ENCODE measurements around the gene KDM5A.
A peak's percentile ranks its signal among the peaks of the same experiment; 100 is the strongest.
"Not testable (repeated sequence)": the region's sequence is repeated elsewhere in the genome, so short reads cannot be mapped to it uniquely, and the experiment has no call there.

Gene KDM5A

GRCh38 chr12:332581-333205 lies 56.4 kb downstream of the KDM5A start:
- no peak for DNase-seq (ENCODE audit: low read depth)

GRCh38 chr12:331287-331686 lies 57.8 kb downstream of the KDM5A start:
- DNase-seq (ENCODE audit: low read depth), result no peak

- DNase-seq (ENCODE audit: low read depth), result no peak
These were observed 63.2 kb downstream of the KDM5A start for GRCh38 chr12:325906-326305.

GRCh38 chr12:323507-323906 lies 65.6 kb downstream of the KDM5A start:
- DNase-seq (ENCODE audit: low read depth), result no peak

- no peak for DNase-seq (ENCODE audit: low read depth)
These were observed 67.4 kb downstream of the KDM5A start for GRCh38 chr12:321606-322326.

GRCh38 chr12:318759-319515 lies 70.2 kb downstream of the KDM5A start:
- no peak for DNase-seq (ENCODE audit: low read depth)

GRCh38 chr12:308511-308910 lies 80.6 kb downstream of the KDM5A start:
- no peak for DNase-seq (ENCODE audit: low read depth)

- DNase-seq (ENCODE audit: low read depth), result no peak
These were observed 81.7 kb downstream of the KDM5A start for GRCh38 chr12:307406-307805.

GRCh38 chr12:304805-305204 lies 84.3 kb downstream of the KDM5A start:
- no peak for DNase-seq (ENCODE audit: low read depth)

GRCh38 chr12:302766-303165 lies 86.4 kb downstream of the KDM5A start:
- DNase-seq (ENCODE audit: low read depth), result not testable (repeated sequence)

GRCh38 chr12:300166-300565 lies 89.0 kb downstream of the KDM5A start:
- not testable (repeated sequence) for DNase-seq (ENCODE audit: low read depth)

GRCh38 chr12:299511-299910 lies 89.6 kb downstream of the KDM5A start:
- DNase-seq (ENCODE audit: low read depth), result not testable (repeated sequence)

- DNase-seq (ENCODE audit: low read depth), result not testable (repeated sequence)
These were observed 91.1 kb downstream of the KDM5A start for GRCh38 chr12:298059-298458.

GRCh38 chr12:295132-295531 lies 94.0 kb downstream of the KDM5A start:
- DNase-seq (ENCODE audit: low read depth), result no peak

GRCh38 chr12:293199-293598 lies 95.9 kb downstream of the KDM5A start:
- DNase-seq (ENCODE audit: low read depth), result no peak

GRCh38 chr12:292186-292585 lies 96.9 kb downstream of the KDM5A start:
- DNase-seq (ENCODE audit: low read depth), result no peak

- DNase-seq (ENCODE audit: low read depth), result no peak
These were observed 97.9 kb downstream of the KDM5A start for GRCh38 chr12:291153-291723.

GRCh38 chr12:288687-289086 lies 100.4 kb downstream of the KDM5A start:
- peak; percentile 57 for DNase-seq (ENCODE audit: low read depth)

GRCh38 chr12:286531-287300 lies 102.4 kb downstream of the KDM5A start:
- no peak for DNase-seq (ENCODE audit: low read depth)

GRCh38 chr12:278046-278445 lies 111.1 kb downstream of the KDM5A start:
- DNase-seq (ENCODE audit: low read depth), result no peak

- no peak for DNase-seq (ENCODE audit: low read depth)
These were observed 113.3 kb downstream of the KDM5A start for GRCh38 chr12:275812-276211.

- DNase-seq (ENCODE audit: low read depth), result no peak
These were observed 115.7 kb downstream of the KDM5A start for GRCh38 chr12:273382-273781.

All from GM04503 (cell line).